Esophagus squamous epithelium (tissue), 4 donors: ENCODE results near the gene FOXL3.

Experiments
- POLR2A ChIP-seq, 4 donors: fragments of 450-650 bp; IDR thresholded peaks; one replicate each; pipeline ENCODE4 v1.6.1; 2017; ENCODE audit warnings: antibody characterized with exemption in 4 of 4, mild to moderate bottlenecking in 4 of 4, moderate library complexity in 3 of 4
- TF ChIP-seq, protein P1 (sequence below), 6 experiments: fragments of 450-650 bp in 4 of 6; fragments of 200-600 bp in 2 of 6; sonication (generic) in 2 of 6; IDR thresholded peaks; one replicate each; pipeline ENCODE4 v1.5.1; 2016 to 2019; ENCODE audit warnings: antibody characterized with exemption in 6 of 6, mild to moderate bottlenecking in 4 of 6, moderate library complexity in 4 of 6

DNA sequence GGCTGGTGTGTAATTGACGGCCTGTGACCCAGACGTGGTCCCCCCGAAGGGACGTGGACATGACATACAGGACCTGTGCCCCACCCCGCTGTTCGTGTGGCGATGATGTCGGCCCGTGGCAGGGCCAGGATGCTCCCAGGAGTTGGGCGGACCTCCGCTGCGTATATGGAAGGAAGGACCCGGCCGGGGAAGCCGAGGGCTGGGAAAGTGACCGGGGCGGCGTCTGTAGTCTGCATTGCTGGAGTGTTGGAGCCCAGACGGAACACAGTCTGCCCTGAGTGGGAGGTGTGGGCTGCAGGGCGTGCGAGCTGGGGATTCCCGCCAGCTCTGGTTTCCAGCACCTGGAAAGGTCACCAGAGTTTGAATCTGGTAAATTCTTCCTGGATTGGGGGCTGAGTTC lies 45.0 kb upstream of the FOXL3 start:
- TF ChIP-seq, protein P1, sequence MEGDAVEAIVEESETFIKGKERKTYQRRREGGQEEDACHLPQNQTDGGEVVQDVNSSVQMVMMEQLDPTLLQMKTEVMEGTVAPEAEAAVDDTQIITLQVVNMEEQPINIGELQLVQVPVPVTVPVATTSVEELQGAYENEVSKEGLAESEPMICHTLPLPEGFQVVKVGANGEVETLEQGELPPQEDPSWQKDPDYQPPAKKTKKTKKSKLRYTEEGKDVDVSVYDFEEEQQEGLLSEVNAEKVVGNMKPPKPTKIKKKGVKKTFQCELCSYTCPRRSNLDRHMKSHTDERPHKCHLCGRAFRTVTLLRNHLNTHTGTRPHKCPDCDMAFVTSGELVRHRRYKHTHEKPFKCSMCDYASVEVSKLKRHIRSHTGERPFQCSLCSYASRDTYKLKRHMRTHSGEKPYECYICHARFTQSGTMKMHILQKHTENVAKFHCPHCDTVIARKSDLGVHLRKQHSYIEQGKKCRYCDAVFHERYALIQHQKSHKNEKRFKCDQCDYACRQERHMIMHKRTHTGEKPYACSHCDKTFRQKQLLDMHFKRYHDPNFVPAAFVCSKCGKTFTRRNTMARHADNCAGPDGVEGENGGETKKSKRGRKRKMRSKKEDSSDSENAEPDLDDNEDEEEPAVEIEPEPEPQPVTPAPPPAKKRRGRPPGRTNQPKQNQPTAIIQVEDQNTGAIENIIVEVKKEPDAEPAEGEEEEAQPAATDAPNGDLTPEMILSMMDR (IDR thresholded peaks at IDR 0.05) = no peak
- TF ChIP-seq POLR2A (IDR thresholded peaks at IDR 0.05) = no peak
